Measurements from ENCODE around the gene TIMM44. TPM values are rescaled to one million over a fixed set of nuclear protein-coding genes. Genes with fewer than 3 reads are reported as not detected.

Gene TIMM44, protein sequence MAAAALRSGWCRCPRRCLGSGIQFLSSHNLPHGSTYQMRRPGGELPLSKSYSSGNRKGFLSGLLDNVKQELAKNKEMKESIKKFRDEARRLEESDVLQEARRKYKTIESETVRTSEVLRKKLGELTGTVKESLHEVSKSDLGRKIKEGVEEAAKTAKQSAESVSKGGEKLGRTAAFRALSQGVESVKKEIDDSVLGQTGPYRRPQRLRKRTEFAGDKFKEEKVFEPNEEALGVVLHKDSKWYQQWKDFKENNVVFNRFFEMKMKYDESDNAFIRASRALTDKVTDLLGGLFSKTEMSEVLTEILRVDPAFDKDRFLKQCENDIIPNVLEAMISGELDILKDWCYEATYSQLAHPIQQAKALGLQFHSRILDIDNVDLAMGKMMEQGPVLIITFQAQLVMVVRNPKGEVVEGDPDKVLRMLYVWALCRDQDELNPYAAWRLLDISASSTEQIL
- total RNA-seq, result 26.2 and 30.2 TPM in 2 replicates

DNA sequence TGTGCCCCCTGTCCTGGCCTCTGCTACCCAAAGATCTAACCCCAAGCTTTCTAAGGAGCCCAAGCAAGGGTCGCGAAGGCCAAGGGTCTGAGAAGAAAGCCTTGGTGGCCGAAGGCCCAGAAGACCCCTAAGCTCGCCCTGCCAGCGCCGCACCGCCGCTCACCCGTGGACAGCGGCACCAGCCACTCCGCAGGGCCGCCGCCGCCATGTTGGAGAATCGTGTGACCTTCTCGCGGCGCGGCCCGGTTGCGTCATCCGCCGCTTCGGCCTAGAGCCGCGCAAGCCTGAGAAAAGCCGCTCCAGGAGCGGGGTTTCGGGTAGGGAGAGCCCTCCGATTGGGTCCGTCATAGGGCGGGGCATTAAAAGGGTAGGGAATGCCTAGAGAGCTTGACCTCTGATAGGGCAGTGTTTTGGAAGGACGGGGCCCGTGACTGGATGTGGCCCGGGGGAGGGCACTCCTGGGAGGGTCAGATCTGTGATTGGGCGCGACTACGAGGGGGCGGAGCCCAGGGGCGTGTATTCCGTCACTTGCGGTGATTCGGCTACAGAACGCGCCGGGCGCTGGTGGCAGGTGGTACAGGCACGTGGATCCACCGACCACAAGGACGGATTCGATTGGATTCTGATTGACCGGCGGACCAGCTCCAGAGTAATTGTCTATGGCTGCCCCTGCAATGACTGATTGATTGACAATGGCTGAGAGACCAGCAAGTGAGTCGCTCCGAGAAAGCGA is at the start of gene TIMM44:
TIMM44 (minus strand) TSS at position 223 of the 733 bp plus-strand sequence; CDS start at position 208, 15 bp downstream.
- DNase-seq (ENCODE audit: low read depth in 2 of 2), result peak; percentile 99 to 100

DNA sequence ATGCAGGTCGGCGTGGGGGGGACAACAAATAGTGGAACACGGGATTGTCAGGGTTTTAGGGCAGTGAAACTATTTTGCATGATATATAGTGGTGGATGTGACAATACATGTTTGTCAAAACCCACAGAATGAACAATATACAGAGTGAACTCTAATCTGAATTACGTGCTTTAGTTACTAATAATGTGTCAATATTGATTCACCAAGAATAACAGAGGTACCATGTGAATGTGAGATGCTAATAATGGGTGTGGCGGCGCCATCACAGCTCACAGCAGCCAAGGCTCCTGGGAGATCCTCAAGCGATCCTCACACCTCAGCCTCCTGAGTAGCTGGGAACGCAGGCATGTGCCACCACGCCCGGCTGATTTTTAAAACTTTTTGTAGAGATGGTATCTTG is 49.1 kb upstream of the TIMM44 start:
- no peak for DNase-seq (ENCODE audit: low read depth in 2 of 2)

DNA sequence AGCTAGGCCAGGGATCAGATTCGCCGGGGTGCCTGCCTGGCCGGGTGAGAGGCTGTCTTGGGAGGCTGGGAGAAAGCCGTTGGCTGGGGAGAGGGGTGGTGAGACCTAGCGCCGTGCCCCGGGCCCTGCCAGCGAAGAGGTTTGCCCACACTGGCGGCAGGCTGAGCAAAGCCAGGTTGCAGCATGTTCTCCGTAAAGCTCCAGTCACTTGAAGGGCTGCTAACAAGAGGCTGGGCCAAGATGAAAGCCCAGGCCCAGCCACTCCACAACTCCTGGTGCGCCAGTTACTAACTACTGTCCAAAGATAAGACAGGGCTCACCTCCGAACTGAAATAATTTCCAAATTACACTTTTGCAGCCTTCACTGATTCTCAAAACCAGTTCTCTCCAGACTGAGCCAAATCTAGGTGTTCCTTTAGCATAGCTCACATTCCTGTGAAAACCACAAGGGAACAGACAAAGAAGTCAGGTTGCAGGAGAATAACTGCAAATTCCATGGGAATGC is 45.7 kb upstream of the TIMM44 start:
- DNase-seq (ENCODE audit: low read depth in 2 of 2), result no peak

DNA sequence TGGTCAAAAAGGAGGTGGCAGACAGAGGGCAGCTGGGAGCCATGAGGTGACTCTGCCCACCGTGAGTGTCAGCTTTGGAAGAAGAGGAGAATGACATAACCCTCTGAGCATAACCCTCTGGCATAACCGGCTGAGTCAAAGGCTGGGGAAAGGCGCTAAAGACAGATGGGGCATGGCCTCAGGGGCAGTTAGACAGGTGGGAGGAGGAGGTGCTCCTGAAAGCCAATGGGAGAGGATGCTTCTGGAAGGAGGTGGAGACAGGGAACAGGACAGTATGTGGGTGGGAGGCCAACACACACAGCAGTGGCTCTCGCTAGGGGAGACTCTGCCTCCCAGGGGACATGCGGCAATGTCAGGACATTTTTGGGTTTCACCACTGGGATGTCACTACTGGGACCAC is 44.8 kb upstream of the TIMM44 start:
- DNase-seq (ENCODE audit: low read depth in 2 of 2), result no peak

DNA sequence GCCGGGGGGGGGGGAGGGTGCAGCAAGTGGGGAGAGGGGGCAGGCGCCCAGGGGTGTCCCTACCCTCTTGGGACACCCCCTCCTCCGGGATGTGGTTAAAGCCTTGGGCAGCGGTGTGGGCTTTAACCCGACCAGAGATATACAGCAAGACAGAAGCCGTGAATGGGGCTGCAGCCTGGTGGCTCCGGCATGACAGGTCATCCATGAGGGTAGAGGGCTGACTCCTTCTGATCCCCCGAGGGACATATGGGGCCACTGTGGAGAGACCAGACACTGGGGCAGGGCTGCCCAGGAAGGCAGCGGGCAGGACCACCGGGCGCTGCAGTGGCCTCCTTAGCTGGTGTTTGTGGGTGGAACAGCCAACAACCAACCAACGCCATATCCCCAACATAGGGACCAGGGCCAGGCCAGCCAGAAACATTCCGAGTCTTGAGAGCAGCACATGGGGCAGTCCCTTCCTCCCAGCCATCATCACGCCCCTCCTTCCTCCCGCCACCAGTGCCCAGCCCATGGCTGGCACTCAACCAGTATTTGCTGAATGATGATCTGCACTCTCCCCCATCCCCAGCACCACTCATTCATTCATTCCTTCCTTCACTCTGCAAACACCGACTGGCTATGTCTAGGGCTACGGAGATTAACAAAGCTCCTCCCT is 43.8 kb upstream of the TIMM44 start:
- peak in 1 of 2 donors; percentile 15 for DNase-seq (ENCODE audit: low read depth in 2 of 2)

DNA sequence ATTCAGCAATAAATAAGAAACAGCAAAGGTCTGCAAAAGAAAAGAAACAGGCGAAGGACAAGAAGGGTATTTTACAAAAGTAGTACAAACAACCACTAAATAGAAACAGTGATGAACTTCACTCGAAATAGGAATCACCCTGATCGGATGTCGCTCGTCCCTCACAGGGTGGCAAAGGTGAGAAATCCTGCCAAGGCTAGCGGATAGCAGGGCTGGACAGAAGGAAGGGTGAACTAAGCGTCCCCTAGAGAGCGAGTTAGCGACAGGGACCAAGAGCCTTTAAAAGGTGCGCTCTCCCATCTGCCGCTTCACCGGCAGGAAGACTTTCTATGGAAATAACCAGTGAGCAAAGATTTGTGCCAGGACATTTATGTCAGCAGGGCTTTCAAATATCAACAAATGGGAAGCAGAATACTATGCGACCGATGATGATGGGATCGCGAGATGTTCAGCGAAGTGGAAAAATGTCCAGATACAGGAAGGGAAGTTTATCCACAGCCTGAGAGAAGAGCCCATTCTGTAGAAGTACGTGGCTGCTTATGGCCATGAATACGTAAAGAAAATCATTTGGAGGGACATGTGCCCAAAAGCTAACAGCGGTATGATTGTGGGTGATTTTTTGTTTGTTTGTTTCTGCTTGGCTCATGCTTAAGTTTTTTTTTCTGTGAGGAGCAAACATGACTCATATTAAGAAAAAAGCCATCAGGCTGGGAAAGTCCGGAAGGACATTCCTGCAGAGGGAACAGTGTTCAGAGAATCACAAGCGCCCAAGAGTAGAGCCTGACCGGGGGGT is 43.1 kb upstream of the TIMM44 start:
- peak in 1 of 2 donors; percentile 68 for DNase-seq (ENCODE audit: low read depth in 2 of 2)

DNA sequence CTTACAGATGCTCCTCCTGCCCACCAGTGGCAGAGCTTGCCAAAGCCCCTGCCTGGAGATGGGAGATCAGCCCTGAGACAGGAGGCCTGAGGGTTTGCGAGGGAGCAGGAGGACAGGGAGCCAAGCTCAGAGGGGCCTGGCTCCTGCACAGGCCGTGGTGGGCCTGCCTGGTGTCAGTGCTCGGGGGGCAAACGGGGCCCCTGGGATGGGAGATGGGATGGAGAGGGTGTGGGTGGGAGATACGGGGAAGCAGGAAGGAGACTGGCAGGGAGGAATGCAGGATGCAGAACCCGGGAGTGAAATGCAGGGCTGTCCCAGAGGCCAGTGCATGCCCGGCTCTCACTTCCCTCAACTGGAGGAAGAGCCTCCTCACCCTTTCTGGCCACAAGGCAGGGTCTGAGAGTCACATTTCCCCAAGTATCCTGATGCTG is 42.0 kb upstream of the TIMM44 start:
- DNase-seq (ENCODE audit: low read depth in 2 of 2), result no peak

DNA sequence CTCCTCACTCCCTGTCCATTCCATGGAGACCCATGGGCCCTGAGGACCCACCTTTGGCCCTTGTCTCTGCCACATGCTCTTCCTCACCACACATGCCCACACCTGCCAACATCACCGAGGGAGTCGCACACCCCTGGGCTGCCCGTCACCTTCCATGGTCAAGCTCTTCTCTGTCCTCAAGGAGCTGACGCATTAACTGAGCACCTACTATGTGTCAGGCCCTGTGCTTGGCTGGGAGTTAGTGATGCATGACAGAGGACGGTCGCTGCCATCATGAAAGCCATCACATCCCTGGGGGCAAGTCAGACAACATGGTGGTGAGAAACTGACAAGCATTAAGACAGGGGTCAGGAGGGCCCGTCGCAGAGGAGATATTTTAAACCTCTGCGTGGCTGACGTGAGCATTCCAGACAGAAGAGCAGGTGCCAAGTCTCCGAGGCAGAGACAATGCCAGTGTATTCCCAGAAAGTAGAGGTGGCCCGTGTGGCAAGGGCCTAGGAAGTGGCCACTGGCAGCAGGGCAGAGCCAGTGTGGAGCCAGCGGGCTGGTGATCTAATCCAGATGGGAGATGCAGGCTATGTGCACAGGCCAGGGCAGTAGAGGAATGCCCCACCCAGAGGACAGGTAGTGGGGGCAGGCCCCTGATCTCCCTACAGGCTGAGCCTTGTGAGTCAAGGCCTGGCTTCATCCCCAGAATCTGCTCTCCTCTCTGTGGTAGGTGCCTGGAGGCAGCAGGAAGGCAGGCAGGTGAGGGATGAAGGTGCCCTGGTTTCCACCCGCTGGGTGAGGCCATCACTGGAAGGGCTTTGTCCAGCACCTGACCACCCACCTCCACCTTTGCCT is 40.8 kb upstream of the TIMM44 start:
- DNase-seq (ENCODE audit: low read depth in 2 of 2), result no peak

DNA sequence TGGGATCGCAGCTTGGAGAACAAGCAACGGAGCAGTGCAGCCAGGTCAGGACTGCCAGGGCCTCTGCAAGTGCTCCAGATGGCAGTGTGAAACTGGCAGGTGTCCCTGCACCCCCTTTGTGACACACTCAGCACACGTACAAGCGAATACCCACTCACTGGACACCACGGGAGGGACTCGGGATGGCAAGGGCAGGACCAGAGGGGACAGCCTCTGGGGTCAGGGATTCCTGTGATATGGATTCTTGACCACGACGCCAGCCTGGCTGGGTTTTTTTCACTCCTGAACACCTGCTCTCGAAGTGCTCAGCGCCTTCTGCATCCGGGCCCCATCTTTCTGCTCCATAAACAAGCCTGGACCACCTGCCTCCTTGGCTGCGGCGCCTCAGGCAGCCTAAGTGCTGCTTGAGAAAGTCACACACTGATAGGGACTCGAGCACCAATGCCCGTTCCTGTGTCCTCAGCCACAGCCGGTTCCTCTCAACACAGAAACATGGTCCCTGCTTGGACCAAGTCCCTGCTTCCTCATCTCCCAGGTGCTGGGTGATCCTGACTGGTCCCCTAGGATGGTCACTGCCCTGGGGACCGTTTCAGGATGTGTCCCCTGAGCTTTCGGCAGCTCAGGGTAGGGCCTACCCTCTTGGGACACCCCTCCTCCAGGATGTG is 40.0 kb upstream of the TIMM44 start:
- no peak for DNase-seq (ENCODE audit: low read depth in 2 of 2)

DNA sequence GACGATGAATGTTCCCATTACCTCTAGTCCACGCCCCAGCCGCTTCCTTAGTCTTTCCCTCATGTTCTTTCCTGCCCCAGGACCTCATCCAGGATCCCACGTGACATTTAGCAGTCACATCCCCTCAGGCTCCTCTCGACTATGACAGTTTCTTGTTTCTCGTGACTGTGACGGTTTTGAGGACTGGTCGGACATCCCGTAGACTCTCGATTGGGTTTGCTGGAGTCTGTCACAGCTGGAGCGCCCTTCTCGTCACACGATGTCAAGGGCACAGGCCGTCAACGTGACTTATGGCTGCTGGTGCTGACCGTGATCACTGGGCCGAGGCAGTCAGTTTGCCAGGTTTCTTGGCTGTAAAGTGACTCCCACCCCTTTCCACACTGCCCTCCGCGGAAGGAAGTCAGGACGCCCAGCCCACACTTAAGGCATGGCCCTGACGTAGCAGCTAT is 39.2 kb upstream of the TIMM44 start:
- peak in 1 of 2 donors; percentile 29 for DNase-seq (ENCODE audit: low read depth in 2 of 2)

DNA sequence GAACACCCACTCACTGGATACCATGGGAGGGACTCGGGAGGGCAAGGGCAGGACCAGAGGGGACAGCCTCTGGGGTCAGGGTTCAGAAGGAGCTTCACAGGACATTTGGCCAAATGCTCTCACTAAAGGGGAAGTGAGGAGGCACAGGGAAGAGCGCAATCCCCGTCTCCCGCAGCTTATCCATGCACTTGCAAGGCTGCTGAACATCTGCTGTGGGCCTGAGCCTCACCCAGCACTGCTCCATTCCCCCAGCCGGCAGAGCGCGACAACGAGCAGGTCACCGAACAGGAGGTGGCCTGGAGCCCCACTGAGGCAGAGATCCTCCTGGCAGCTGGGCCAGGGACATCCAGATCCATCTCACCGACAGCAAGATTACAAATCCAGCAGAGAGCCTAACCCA is 38.6 kb upstream of the TIMM44 start:
- no peak for DNase-seq (ENCODE audit: low read depth in 2 of 2)

DNA sequence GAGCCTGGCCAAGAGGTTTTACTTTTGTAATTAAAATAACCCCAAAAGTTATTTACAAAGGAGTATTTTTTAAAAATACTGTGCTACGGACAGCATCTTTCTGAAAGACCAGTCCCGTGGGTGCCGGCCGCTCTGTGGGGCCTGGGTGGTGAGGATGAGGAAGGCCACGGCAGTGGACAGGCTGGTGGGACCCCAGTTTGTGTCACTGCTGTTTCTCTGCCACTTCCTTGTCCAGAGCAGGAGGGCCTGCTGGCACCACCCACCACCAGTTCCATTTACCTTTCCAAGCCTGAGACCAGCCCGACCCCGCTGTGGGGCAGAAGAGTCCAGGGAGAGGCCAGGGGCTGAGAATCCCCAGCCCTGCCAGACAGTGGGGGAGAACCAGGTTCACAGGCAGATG is 38.2 kb upstream of the TIMM44 start:
- DNase-seq (ENCODE audit: low read depth in 2 of 2), result no peak

DNA sequence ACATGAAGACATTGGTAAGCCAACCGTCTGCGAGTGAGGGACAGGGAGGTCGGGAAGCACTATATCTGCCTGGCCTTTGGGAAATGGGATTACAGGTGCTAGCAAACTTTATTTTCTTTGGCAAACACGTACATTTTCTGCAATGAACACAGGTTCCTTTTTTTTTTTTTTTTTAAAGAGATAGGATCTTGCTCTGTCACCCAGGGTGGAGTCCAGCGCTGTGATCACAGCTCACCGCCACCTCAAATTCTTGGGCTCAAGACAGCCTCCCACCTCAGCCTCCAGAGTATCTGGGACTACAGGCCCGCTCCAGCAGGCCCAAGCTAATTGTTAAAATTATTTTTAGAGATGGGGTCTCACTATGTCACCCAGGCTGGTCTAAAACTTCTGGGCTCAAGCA is 37.7 kb upstream of the TIMM44 start:
- DNase-seq (ENCODE audit: low read depth in 2 of 2), result no peak

DNA sequence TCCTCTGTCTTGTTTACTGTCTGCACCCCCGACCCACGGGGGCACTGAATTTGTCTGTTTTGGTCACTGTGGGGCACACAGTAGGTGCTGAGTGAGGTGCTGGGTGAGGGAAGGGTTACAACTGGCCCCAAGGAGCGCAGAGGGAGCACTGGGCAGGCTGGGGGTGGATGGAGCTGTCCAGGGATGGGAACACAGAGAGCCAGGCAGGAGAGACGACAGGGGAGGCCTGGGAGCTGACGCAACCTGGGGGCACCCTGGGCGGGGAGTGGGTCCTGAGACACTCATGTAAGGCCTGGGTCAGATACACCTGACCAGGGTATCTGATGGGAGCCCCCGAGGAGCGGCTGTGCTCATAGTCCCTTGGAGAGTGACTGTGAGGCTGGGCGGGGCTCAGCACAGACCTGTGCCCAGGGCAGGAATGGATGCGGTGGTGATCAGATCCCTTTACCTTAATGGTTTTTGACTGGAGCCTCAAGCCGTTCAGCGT is 37.2 kb upstream of the TIMM44 start:
- DNase-seq (ENCODE audit: low read depth in 2 of 2), result no peak

DNA sequence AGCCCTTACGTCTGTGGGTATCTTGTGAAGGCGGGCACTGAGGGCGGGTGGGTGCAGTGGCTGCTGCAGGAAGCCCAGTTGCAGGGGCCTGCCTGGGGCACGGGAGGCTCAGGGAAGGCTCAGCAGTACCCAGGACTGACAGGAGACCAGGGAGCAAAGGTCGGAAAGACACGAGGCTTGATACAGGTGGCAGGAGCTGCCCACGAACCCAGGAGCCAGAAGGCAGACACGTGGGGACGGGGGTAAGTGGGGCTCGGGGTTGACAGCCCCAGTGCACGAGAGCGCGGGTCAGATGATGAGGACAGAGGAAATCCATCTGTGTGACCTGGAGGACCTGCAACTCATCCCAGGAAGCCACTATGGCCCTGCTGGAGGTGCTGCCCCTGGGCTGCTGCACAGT is 36.7 kb upstream of the TIMM44 start:
- no peak for DNase-seq (ENCODE audit: low read depth in 2 of 2)

DNA sequence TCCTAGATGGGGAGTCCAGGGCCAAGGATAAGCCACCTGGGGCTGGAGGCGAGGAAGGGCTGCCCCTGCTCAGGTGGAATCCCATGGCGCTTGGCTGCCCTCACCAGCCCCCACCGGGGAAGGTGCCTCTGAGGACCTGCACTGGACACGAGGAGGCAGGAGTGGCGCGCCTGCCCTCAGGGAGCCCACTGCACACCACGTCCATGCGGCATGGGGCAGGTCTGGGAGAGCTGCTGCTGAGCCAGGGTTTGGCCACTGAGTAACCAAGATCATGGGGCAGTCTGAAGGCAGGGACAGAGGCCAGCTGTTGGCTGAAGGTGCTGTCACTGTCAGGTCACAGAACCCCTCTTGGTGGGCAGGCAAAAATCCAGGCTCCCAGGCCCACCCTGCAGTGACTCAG is 36.1 kb upstream of the TIMM44 start:
- DNase-seq (ENCODE audit: low read depth in 2 of 2), result no peak

DNA sequence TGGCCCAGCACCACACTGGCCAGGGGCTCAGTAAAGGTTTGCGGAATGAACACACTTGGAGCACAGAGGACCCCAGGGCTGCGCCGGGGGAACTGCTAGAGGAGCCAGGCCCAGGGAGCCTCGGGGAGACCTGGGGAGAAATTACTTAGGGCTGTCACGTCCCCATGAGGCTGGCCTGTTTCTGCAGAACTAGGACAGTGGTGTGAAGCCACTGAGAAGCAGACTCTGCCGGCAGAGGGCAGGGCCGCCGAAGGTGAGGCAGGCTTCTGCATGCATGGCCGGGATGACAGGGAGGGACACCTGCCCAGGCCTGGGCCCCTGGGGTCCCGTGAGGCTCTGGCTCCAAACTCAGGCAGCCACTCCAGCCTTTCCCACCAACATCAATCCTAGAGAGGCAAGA is 35.5 kb upstream of the TIMM44 start:
- DNase-seq (ENCODE audit: low read depth in 2 of 2), result no peak

DNA sequence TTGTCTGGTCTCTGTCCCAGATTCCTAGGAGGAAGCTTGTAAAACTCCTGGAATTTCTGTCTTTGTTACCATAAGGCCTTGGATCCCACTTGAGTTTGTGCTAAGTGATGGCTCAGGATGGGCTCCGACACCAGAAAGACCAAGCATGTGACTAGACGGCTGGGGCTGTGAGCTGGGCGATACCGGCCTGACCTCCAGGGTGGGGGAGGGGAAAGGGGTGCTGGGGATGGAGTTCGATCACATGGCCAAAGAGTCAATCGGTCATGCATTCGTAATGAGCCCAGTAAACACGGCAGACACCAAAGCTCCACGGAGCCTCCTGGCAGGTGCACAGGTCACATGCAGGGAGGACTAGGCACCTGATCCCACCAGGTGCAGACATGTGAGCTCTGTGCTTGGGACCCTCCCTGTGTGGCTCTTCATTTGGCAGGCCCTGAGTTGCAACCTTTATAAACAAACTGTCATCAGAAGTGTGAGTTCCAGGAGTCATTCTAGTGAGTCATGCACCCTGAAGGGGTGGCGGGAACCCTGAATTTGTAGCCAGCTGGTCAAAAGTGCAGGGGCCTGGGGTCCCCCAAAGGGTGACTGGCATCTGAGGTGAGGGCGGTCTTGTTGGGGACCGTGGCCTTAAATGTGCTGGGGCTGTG is 34.8 kb upstream of the TIMM44 start:
- DNase-seq (ENCODE audit: low read depth in 2 of 2), result no peak

DNA sequence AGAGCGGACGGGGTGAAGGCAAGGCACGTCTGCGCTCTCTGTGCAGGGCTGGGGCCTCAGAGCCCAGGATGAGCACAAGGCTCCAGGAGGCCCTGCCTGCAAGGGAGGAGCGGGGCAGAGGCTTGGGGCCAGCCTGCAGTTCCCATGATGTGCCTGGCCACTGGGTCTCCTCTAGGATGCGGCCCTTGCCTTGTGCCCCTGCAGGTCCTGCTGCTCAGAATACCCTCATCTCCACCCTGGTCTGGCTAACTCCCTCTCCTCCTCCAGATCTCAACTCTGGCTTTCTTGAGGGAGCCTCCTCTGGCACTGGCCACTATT is 34.2 kb upstream of the TIMM44 start:
- no peak for DNase-seq (ENCODE audit: low read depth in 2 of 2)
